Stimulated activated CD4-positive, alpha-beta T cell treated with anti-CD3 and anti-CD28 coated beads, Interleukin-2, amount 100 ng/mL, for 4 hours (primary cell): ENCODE data around the gene EXOC7.

Source experiments
- DNase-seq: peaks from one replicate; pipeline ENCODE4 v3.0.0-alpha.2; 2020; ENCODE audit warnings: low read depth

The EXOC7 gene

GRCh38 chr17:76120658-76121008, 17.0 kb upstream of the EXOC7 start:
- no peak for DNase-seq

DNA sequence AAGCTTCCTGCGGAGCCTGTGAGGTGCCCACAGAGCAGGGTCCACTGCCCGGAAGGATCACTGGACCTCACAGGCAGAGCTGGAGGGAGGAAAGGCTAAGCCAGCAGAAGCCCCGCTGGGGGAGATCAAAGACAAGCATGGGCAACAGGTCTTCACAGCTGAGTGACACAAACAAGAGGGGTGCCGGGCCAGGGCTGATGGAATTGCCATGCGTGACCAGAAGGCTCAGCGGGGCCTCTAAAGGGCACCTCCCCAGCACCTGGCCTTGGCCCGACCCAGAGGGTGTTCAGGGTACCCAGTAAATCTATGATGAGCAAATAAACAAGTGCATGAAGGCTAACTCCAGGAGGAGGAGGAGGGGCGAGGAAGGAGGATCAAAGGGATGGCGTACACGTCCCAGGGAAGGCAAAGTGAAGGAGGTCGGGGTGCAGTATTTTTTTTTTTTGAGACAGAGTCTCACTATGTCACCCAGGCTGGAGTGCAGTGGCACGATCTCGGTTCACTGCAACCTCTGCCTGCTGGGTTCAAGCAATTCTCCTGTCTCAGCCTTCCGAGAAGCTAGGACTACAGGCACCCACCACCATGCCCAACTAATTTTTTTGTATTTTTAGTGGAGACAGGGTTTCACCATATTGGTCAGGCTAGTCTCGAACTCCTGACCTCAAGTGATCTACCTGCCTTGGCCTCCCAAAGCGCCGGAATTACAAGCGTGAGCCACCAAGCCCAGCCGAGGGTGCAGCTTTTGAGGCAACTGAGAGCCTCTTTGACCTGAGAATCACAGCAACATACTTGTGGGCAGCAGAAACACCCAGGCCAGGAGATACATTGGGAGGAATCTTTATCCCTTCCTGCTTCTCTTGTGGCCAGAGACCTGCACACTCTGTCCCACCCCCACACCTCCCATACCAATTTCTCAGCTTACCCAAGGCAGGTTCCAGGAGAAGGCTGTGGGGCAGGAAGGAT, 16.1 kb upstream of the EXOC7 start:
- no peak for DNase-seq

DNA sequence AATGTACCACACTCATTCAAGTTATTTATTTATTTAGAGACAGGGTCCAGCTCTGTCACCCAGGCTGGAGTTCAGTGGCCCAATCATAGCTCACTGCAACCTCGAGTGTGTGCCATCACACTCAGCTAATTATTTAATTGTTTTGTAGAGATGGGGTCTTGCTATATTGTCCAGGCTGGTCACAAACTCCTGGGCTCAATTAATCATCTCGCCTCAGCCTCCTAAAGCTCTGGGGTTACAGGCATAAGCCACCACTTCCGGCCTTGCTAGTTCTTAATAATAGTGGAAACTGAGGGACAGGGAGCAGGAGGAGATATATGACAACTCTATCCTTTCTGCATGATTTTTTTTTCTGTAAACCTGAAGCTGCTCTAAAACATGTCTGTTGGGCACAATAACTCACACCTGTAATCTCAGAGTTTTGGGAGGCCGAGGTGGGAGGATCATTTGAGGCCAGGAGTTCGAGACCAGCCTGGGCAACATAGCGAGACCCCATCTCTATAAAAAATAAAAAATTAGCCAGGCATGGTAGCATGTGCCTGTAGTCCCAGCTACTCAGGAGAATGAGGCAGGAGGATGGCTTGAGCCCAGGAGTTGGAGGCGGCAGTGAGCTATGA, 11.7 kb upstream of the EXOC7 start:
- DNase-seq: no peak

GRCh38 chr17:76111956-76112355, 8.4 kb upstream of the EXOC7 start:
- DNase-seq: no peak

DNA sequence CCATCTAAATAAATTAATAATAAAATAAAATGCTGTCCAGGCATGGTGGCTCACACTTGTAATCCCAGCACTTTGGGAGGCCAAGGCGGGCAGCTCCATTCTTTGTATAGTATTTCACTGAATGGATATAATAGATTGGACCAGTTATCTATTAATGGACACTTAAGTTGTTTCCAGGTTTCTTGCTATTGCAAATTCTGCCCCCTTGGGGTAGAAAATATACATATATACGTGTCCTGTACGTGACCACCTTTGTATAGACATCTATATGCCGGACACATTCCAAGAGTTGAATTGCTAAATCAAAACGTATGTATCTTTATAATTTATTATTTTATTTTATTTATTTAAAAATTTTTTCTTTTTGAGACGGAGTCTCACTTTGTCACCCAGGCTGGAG, 3.9 kb upstream of the EXOC7 start:
- no peak for DNase-seq

GRCh38 chr17:76106703-76107102, 3.1 kb upstream of the EXOC7 start:
- no peak for DNase-seq

GRCh38 chr17:76104896-76105231, 1.3 kb upstream of the EXOC7 start:
- no peak for DNase-seq

DNA sequence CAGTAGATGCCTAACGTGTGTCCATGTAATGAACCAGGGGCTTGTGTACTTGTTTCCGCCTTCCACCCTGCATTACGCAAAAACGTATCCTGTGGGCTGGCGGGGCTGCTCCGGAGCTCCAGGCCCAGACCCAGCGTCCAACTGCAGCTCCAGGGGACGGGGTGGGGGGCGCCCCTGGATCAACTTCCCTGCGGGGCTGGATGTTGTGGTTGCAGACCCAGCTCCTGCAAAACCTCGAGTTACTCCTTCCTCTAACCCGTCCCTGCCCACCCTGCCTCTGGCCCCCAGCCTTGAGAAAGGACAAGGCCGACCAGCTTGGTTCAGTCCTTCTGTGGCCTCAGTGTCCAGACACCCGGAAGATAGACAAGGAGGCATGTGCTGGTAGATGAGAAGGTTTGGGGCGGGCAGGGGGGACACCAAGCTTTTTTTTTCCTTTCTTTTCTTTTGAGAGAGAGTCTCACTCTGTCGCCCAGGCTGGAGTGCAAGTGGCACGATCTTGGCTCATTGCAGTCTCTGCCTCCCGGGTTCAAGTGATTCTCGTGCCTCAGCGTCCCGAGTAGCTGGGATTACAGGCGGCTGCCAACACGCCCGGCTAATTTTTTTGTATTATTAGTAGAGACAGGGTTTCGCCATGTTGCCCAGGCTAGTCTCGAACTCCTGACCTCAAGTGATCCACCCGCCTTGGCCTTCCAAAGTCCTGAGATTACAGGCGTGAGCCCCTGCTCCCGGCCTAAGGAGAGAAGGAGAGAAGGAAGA, 731 bp upstream of the EXOC7 start:
- DNase-seq: no peak

- no peak for DNase-seq
Observed at GRCh38 chr17:76102944-76103273, 678 bp downstream of the EXOC7 start.

DNA sequence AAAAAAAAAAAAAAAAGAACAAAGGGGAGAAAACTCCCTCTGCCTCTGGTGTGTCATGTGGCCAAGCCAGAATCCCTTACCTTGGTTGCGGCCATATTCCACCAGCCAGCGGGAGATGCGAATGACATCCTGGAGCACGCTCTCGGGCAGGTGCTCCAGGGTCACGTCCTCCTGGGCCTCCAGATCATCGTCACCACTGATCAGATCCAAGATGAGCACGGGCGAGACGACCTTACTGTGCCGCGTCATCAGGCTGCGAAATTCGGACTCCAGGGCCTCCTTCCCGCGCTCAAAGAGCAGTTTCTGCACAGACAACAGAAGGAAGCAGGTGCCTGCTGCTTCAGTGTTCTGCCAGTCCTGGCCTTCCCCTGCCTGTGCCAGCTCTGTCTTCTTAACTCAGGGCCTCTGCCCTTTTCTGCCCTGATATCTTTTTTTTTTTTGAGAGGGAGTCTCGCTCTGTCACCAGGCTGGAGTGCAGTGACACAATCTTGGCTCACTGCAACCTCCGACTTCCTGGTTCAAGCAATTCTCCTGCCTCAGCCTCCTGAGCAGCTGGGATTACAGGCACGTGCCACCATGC, 5.8 kb downstream of the EXOC7 start:
- no peak for DNase-seq

DNA sequence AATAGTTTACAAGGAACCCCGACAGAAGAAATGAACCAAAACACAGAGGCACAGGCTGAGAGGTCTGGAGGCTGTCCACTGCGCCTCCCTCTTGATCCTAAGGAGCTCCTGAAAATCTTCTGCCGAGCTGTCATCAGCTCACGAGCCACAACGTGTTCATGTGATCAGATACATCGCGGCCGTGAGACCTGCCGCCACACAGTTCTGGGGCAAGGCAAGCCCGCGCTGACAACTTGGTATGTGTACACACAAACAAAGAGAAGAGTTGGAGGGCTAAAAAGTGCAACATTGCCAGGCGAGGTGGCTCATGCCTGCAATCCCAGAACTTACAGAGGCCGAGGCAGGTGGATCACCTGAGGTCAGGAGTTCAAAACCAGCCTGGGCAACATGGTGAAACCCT, 7.6 kb downstream of the EXOC7 start:
- DNase-seq: no peak

DNA sequence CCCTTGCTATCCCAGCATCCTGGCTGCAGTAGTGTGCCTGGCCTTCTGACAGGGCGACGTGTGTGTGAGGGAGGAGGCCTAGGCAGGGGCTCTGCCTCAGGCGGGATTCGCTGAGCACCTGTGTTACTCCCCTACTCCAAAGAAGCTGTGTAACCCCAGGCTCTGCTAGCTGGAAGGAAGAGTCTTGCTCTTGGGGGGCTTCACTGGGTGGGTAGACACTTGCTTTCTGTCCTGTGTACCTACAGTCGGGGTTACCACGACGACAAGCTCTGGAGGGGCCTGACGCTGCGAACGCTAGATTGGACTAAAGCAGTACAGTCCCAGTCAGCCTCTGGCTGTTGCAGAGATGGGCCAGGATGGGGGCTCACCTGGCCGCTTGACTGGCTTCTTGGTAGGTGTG, 9.5 kb downstream of the EXOC7 start:
- no peak for DNase-seq

DNA sequence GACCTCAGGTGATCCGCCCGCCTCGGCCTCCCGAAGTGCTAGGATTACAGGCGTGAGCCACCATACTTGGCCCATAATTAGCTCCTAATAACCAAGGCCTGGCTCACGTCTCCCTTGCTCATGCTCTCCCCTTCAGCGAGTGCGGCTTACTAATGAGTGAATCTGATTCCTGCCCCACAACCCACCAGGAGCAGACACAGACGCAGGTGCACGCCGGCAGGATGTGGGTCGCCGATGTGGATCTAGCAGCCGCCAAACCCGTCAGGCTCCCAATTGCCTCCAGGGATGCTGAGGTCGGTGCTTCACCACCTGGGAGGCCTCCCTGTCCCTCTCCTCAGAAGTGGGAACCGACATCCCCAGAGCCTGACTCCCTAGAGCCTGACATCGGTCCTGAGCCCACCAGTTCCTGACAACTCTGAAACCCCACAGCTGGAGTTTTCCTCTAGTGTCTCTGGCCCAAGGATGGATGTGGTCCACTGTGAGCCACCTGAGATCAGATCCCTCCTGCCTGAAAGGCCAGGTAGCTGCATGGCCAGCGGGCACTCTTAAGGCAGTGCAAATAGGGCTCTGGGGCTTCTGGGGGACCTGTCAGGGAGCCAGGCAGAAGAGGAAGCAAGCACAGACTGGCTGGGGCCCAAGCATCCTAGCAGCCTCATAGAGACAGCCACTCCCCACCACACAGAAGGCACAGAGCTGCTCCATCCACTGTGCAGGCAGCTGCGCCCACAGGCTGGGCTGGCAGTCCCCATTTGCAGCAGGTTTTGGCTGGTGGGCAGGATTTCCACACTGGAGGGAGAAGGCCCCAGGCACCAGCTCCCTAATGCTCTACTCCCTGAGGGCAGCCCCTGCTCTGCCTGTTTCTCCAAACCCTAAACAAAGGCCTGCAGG, 10.8 kb downstream of the EXOC7 start:
- DNase-seq: no peak

GRCh38 chr17:76091526-76092286, 11.9 kb downstream of the EXOC7 start:
- DNase-seq: no peak

DNA sequence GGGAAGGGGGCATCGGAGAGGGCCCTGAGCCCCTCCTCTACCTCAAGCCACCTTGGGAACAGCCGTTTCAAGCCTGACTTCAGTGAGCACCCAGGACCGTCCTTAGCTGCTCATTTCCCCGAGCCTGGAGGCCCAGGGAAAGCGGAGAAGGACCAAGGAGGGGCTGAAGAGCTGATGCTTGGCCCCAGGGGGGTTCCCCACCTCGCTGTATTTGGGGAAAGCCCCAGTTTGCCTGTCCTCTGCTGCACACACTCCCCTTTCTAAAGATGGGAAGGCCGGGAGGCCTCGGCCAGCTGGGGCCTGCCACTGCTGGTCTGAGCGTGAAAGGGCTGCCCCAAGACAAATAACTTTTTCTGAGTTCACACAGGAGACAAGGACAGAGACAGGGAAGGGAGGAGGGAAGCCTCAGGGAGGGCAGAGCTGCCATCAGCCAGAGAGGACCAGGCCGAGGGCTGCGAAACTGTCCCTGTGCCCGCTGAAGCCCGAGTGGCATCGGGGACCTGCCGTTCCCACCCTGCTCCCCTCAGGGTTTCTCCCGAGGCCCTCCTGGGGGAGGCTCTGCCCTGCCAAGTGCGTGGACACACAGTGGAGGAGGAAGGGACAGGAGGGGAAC, 13.0 kb downstream of the EXOC7 start:
- no peak for DNase-seq

DNA sequence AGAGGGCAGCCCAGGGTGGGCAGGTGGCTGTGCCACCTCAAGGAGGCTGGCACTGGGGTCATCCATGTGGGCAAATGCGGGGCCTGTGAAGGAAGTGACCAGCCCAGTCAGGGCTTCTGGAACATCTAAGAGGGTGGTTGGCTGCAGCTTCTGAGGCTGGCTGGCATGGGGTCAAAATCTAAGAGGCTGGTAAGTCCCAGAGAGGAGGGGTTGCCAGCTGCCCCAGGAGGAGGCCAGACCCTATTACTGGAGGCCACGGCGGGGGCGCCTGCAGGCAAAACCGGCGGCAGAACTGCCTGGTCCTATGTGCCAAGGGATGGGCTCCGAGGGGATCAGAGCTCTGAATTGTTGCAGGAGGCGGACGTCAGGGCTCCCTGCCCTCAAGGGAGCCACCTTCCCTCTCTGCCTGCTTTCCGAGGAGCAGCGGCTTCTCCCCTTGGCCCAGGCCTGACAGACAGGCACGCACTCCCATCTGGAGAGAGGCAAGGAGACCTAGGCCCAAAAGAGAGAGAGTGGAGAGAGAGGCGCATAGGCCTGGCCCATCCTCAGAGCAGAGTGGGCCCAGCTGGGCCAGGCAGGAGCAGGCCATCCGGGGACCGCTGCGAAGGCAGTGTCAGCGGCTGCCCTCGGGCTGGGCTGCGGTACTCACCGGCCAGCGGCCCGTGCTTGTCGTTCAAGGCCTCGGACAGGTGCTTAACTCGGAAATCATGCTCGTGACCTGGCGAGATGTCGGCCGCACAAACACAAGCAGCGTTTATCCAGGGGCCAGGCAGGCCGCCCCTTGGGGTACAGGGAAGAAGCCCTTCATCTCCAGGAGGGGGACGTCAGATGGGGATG, 13.7 kb downstream of the EXOC7 start:
- no peak for DNase-seq

DNA sequence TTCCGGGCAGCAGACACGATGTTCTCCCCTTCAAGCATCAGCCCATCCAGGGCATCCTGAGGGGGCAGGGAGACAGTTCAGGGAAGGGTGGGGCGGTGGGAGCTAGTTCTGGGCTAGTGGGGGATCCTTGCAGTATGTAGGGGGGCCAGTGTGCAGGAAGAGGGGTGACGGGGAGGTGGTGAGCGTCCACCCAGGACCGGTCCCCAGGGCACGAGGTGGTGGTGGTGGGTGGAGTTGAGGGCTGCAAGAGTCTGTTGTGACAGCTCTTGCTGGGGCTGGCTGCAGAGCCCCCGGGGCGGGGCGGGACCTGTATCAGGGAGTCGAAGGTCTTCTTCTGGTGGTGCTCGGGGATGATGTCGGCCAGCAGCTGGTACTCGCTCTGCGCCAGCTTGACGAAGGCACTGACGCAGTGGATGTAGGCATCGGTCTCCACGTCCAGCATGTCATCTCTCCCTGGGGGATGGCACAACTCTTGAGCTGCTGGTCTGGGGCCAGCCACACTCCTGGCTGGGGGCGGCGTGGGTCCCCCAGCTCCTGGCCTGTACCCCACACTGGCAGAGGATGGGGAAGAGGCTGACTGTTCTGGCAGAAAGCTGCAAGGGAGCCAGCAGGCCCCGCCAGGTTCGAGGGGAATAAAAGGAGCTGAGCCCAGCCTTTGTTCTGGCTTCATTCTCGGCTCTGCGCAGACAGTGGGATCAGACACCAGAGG, 14.6 kb downstream of the EXOC7 start:
- DNase-seq: no peak

- no peak for DNase-seq
Observed at GRCh38 chr17:76088041-76088867, 15.3 kb downstream of the EXOC7 start.
